Measurements from ENCODE around the gene FUZ. TPM values are rescaled to one million over a fixed set of nuclear protein-coding genes. Genes with fewer than 3 reads are reported as not detected.

Gene FUZ
- total RNA-seq, 1 experiment from 2014 or later = 10.9 TPM

DNA sequence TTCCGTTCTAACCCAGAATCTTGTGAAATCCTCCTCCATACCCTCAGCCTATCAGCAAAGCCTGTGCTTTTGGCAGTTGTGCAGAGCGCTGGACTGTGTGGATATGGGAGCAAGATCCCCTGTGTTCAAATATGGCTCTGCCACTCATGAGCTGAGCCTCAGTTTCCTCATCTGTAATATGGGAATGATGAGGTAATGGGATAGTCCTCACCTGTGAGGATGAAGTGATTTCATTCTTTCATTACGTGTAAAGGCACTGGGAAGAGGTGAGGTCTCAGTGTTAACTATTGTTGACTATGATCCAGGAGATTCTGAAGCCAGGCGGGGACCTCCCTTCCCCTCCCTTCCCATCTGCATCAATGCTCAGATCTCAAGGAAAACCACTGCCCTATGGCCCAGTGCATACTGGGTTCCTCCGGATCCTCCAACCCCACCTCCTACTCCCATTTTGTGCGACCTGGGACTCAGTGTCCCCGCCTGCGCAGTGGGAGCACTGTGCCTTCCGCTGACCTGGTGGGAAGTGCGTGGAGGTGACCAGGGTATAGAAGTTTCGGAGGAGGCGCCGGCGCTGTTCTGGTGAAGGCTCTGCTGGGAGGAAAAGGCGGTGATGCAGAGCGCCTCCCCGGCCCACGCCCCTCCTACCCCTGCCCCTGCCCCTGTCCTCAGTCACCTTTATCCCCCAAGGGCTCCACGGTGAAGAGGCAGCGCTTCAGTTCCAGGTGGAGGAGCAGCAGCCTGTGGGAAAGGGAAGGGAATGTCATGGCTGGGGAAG, 5.0 kb downstream of the FUZ start:
- H3K4me3 ChIP-seq (ENCODE audit: low read length) = peak overlapping the region; percentile 77; the same call in 1 of the 2 replicates
- POLR2A ChIA-PET (ENCODE audit: unreplicated experiment) = no interaction called here
- no peaks in the 10 kb centered on the region for H3K9me2 ChIP-seq (replicated peaks; ENCODE audit: low read length)
- peaks cover 13% of the 10 kb centered on the region for H3K36me3 ChIP-seq (ENCODE audit: low read depth, low read length)
- CTCF ChIA-PET = no interaction called here
- H3K4me1 ChIP-seq (ENCODE audit: insufficient read depth, low read length) = peaks cover 14% of the 10 kb centered on the region
- peak; percentile 2 for ATAC-seq
- BruUV-seq (replicated peaks) = no TSS peak
- no peaks in the 10 kb centered on the region for H3K79me2 ChIP-seq (ENCODE audit: low read length)
- H3K27me3 ChIP-seq (ENCODE audit: low read length) = no peaks in the 10 kb centered on the region
- H3K9ac ChIP-seq (ENCODE audit: low read length) = no peak overlapping the region
- H4K20me1 ChIP-seq (ENCODE audit: low read length) = no peaks in the 10 kb centered on the region
- DNase-seq = no peak
- no peak overlapping the region for H3K27ac ChIP-seq (ENCODE audit: low read length)
- TF ChIP-seq, protein P1, sequence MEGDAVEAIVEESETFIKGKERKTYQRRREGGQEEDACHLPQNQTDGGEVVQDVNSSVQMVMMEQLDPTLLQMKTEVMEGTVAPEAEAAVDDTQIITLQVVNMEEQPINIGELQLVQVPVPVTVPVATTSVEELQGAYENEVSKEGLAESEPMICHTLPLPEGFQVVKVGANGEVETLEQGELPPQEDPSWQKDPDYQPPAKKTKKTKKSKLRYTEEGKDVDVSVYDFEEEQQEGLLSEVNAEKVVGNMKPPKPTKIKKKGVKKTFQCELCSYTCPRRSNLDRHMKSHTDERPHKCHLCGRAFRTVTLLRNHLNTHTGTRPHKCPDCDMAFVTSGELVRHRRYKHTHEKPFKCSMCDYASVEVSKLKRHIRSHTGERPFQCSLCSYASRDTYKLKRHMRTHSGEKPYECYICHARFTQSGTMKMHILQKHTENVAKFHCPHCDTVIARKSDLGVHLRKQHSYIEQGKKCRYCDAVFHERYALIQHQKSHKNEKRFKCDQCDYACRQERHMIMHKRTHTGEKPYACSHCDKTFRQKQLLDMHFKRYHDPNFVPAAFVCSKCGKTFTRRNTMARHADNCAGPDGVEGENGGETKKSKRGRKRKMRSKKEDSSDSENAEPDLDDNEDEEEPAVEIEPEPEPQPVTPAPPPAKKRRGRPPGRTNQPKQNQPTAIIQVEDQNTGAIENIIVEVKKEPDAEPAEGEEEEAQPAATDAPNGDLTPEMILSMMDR (conservative IDR thresholded peaks at IDR 0.05; ENCODE audit: low read depth, low read length) = no peak
- TF ChIP-seq EZH2phosphoT487 (IDR thresholded peaks at IDR 0.05; ENCODE audit: borderline replicate concordance, low read length) (no peak), EZH2 (IDR thresholded peaks at IDR 0.05; ENCODE audit: low read length, unreplicated experiment) (no peak)
- peak overlapping the region; percentile 91; the same call in 1 of the 2 replicates for H3K4me2 ChIP-seq (ENCODE audit: low read length)
- no peaks in the 10 kb centered on the region for H3K9me3 ChIP-seq (ENCODE audit: low read length)
- intact Hi-C loops (cut with micrococcal nuclease) = loop anchor here (5.0 kb wide), 2 partner anchors 116 to 131 kb away; partner anchors contain the start of genes CPT1C and PRMT1
- peaks cover 7% of the 10 kb centered on the region for H3F3A ChIP-seq (ENCODE audit: low read length, unreplicated experiment)
- H2AFZ ChIP-seq (ENCODE audit: low read length) = peak overlapping the region; percentile 96; the same call in 1 of the 2 replicates

DNA sequence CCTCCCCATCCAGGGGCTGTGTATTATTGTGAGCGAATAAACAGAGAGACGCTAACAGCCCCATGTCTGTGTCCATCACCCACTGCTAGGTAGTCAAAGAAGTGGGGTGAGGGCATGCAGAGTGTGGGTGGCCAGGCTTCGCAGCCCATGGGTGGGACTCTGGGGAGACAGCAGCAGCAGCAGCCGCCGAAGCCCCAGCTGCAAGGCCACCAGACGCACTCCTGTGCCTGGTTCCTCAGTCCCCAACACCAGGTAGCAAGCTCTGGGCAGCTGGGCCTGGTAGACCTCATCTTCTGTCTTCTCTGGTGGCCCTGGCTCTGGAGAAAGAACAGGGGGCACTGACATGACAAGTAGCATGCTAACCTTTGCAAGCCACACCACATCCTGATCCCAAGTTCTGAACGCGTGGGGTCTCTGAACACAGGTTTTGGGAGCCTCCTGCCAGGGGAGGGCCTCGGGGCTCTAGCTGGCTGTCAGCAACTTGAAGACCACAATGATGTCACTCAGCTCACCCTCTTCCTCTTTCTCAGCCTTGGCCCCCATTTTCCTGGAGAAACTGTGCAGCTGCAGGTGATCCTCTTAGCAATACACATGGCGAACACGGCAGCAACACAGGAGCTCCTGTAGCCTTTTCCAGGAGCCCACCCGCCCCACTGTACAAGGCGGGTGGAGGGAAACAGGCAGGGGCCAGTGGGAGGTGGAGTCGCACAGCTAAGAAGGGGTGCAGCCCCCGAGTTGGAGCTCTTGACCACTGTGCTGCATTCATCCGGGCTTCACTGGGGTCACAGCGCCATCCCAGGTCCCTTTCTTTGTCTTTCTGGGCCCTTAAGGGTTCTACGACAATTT, 5.8 kb downstream of the FUZ start:
- no peaks in the 10 kb centered on the region for H4K20me1 ChIP-seq (ENCODE audit: low read length)
- H3K36me3 ChIP-seq (ENCODE audit: low read depth, low read length) = peaks cover 19% of the 10 kb centered on the region
- POLR2A ChIA-PET (ENCODE audit: unreplicated experiment) = no interaction called here
- BruUV-seq (replicated peaks) = no TSS peak
- H3K9me3 ChIP-seq (ENCODE audit: low read length) = no peaks in the 10 kb centered on the region
- H3K4me2 ChIP-seq (ENCODE audit: low read length) = no peak overlapping the region
- no peak overlapping the region for H3K4me3 ChIP-seq (ENCODE audit: low read length)
- peaks cover 7% of the 10 kb centered on the region for H3F3A ChIP-seq (ENCODE audit: low read length, unreplicated experiment)
- no peaks in the 10 kb centered on the region for H3K79me2 ChIP-seq (ENCODE audit: low read length)
- ATAC-seq (no peak), DNase-seq (no peak)
- no peak overlapping the region for H3K27ac ChIP-seq (ENCODE audit: low read length)
- CTCF ChIA-PET = no interaction called here
- H3K9ac ChIP-seq (ENCODE audit: low read length) = no peak overlapping the region
- intact Hi-C loops (cut with micrococcal nuclease) = loop anchor here (5.0 kb wide), 2 partner anchors 115 to 130 kb away; partner anchors contain the start of genes CPT1C and PRMT1
- no peaks in the 10 kb centered on the region for H3K27me3 ChIP-seq (ENCODE audit: low read length)
- H2AFZ ChIP-seq (ENCODE audit: low read length) = no peak overlapping the region
- peaks cover 8% of the 10 kb centered on the region for H3K4me1 ChIP-seq (ENCODE audit: insufficient read depth, low read length)
- TF ChIP-seq EZH2phosphoT487 (IDR thresholded peaks at IDR 0.05; ENCODE audit: borderline replicate concordance, low read length) (no peak), EZH2 (IDR thresholded peaks at IDR 0.05; ENCODE audit: low read length, unreplicated experiment) (no peak)
- TF ChIP-seq, protein P1 (conservative IDR thresholded peaks at IDR 0.05; ENCODE audit: low read depth, low read length) = no peak
- H3K9me2 ChIP-seq (replicated peaks; ENCODE audit: low read length) = no peaks in the 10 kb centered on the region

All from PC-3 (cell line).